HCT116 (cell line): ENCODE data around the gene CHST14. TPM values are rescaled to one million over a fixed set of nuclear protein-coding genes. Genes with fewer than 3 reads are reported as not detected.

Experiments used
- ATAC-seq: fragments of 200-7000 bp; cut with Tn5 transposase; 2 replicates; pipeline ENCODE4 v1.9.1; 2020; ENCODE audit warnings: mild to moderate bottlenecking, moderate library complexity
- BruUV-seq: library from RNA; stranded (reverse); fragments of 400-500 nt; replicated peaks from 2 replicates; lab custom pipeline; 2021; lab: Mats Ljungman, UMichigan
- CTCF ChIA-PET: fragments of 300-600 bp; sonication (Branson Sonifier 250); formaldehyde crosslinking; loops from one replicate; lab custom pipeline; 2021; ENCODE audit warnings: antibody characterized with exemption; lab: Charles Lee
- POLR2A ChIA-PET: fragments of 300-600, 350-600 bp; sonication (Branson Sonifier 250); formaldehyde crosslinking; loops from one replicate; lab custom pipeline; 2021; ENCODE audit warnings: antibody characterized with exemption; lab: Charles Lee
- RAD21 ChIA-PET, 2 experiments: fragments of 300-600 bp; sonication (Branson Sonifier 250); formaldehyde crosslinking; loops; one replicate each; lab custom pipeline; 2023; ENCODE audit warnings: low total read pairs in 2 of 2; ENCODE audit not compliant: uncharacterized antibody in 2 of 2, unreplicated experiment in 2 of 2, low non-redundant PET in 1 of 2; lab: Charles Lee
- DNase-seq: peaks from one replicate; pipeline ENCODE4 v3.0.0-alpha.2; 2010; ENCODE audit warnings: low read depth, low spot score
- H2AFZ ChIP-seq: fragments of 200-600 bp; shearing (Covaris generic), sonication (generic); 2 replicates; pipeline ENCODE4 v1.6.1; 2017; ENCODE audit warnings: low read depth, mixed run types, mixed read lengths, antibody characterized with exemption, low read length; ENCODE audit not compliant: poor library complexity, severe bottlenecking
- H3K27ac ChIP-seq: 2 replicates; pipeline ENCODE4 v1.5.1; 2012; ENCODE audit warnings: low read depth, low read length
- H3K27me3 ChIP-seq: fragments of 200-600 bp; sonication (generic); 2 replicates; pipeline ENCODE4 v1.6.1; 2016; ENCODE audit warnings: mixed run types, low read length, mixed read lengths; ENCODE audit not compliant: insufficient read depth
- H3K36me3 ChIP-seq, 2 experiments: fragments of 200-500 bp in 1 of 2; fragments of 200-600 bp in 1 of 2; sonication (Bioruptor generic) in 1 of 2; sonication (generic) in 1 of 2; 2 replicates each; pipeline versions ENCODE4 v1.5.1 to v1.6.1; 2014 to 2016; ENCODE audit warnings: low read length in 2 of 2, inconsistent platforms in 1 of 2, mixed read lengths in 1 of 2, mixed run types in 1 of 2; ENCODE audit not compliant: insufficient read depth in 2 of 2, control insufficient read depth in 1 of 2
- H3K4me1 ChIP-seq, 2 experiments: fragments of 200-600 bp in 1 of 2; sonication (generic) in 1 of 2; 2 replicates each; pipeline versions ENCODE4 v1.5.1 to v1.6.1; 2012 to 2017; ENCODE audit warnings: low read length in 2 of 2, inconsistent platforms in 1 of 2, mild to moderate bottlenecking in 1 of 2, mixed read lengths in 1 of 2, mixed run types in 1 of 2, moderate library complexity in 1 of 2; ENCODE audit not compliant: insufficient read depth in 2 of 2, control insufficient read depth in 1 of 2
- H3K4me2 ChIP-seq: fragments of 200-600 bp; sonication (generic); 2 replicates; pipeline ENCODE4 v1.6.1; 2017; ENCODE audit warnings: mixed run types, low read length, mixed read lengths
- H3K4me3 ChIP-seq, 2 experiments: fragments of 200-600 bp in 1 of 2; sonication (generic) in 1 of 2; replicated peaks in 1 of 2; 2 replicates each; pipeline ENCODE4 v1.5.1; 2011 to 2016; ENCODE audit warnings: low read length in 2 of 2, control low read depth in 1 of 2, low read depth in 1 of 2, mild to moderate bottlenecking in 1 of 2, mixed read lengths in 1 of 2, mixed run types in 1 of 2
- H3K79me2 ChIP-seq: fragments of 200-600 bp; sonication (generic); 2 replicates; pipeline ENCODE4 v1.6.1; 2017; ENCODE audit warnings: mild to moderate bottlenecking, mixed run types, low read length, moderate library complexity, mixed read lengths; ENCODE audit not compliant: insufficient read depth
- H3K9ac ChIP-seq: fragments of 200-600 bp; sonication (generic); 2 replicates; pipeline ENCODE4 v1.6.1; 2016; ENCODE audit warnings: low read length, mixed read lengths
- H3K9me2 ChIP-seq: fragments of 200-600 bp; sonication (generic), shearing (Covaris generic); 2 replicates; pipeline ENCODE4 v1.6.1; 2017; ENCODE audit warnings: mixed run types, mild to moderate bottlenecking, moderate library complexity; ENCODE audit not compliant: insufficient read depth
- H3K9me3 ChIP-seq, 2 experiments: fragments of 200-500 bp in 1 of 2; fragments of 200-600 bp in 1 of 2; sonication (Bioruptor generic) in 1 of 2; sonication (generic) in 1 of 2; 2 replicates each; pipeline ENCODE4 v1.6.1; 2014 to 2017; ENCODE audit warnings: low read length in 2 of 2, mixed read lengths in 2 of 2, inconsistent platforms in 1 of 2, low read depth in 1 of 2, mild to moderate bottlenecking in 1 of 2, mixed run types in 1 of 2, moderate library complexity in 1 of 2; ENCODE audit not compliant: control insufficient read depth in 1 of 2, insufficient read depth in 1 of 2
- H4K20me1 ChIP-seq: fragments of 200-600 bp; sonication (generic), shearing (Covaris generic); 2 replicates; pipeline ENCODE4 v1.6.1; 2017; ENCODE audit warnings: mixed run types, mild to moderate bottlenecking, moderate library complexity; ENCODE audit not compliant: insufficient read depth
- CBX3 ChIP-seq: IDR thresholded peaks from 2 replicates; pipeline ENCODE4 v1.6.1; 2012; ENCODE audit warnings: low read depth
- EGR1 ChIP-seq: IDR thresholded peaks from 2 replicates; pipeline ENCODE4 v1.6.1; 2012; ENCODE audit warnings: low read depth
- ELF1 ChIP-seq: IDR thresholded peaks from 2 replicates; pipeline ENCODE4 v1.6.1; 2012; ENCODE audit warnings: low read depth, borderline replicate concordance
- EZH2 ChIP-seq: fragments of 200-600 bp; sonication (generic); IDR thresholded peaks from 2 replicates; pipeline ENCODE4 v1.6.1; 2017; ENCODE audit warnings: antibody characterized with exemption, mixed run types
- EZH2phosphoT487 ChIP-seq: fragments of 200-600 bp; IDR thresholded peaks from 2 replicates; pipeline ENCODE4 v1.6.1; 2018; ENCODE audit warnings: antibody characterized with exemption, borderline replicate concordance
- RAD21 ChIP-seq: IDR thresholded peaks from 2 replicates; pipeline ENCODE4 v1.6.1; 2012; ENCODE audit warnings: low read depth, mild to moderate bottlenecking
- SIN3A ChIP-seq: IDR thresholded peaks from 2 replicates; pipeline ENCODE4 v1.6.1; 2012; ENCODE audit warnings: low read depth
- SP1 ChIP-seq: IDR thresholded peaks from 2 replicates; pipeline ENCODE4 v1.6.1; 2012; ENCODE audit warnings: low read depth
- SRF ChIP-seq: IDR thresholded peaks from 2 replicates; pipeline ENCODE4 v1.6.1; 2012; ENCODE audit warnings: low read depth
- TCF7L2 ChIP-seq: IDR thresholded peaks from 2 replicates; pipeline ENCODE4 v1.7.0; 2011; ENCODE audit warnings: borderline replicate concordance, inconsistent platforms; ENCODE audit not compliant: insufficient read depth, insufficient read length; ENCODE audit errors: extremely low read depth
- YY1 ChIP-seq: IDR thresholded peaks from 2 replicates; pipeline ENCODE4 v1.6.1; 2011; ENCODE audit warnings: low read length, low read depth, moderate library complexity, mild to moderate bottlenecking; ENCODE audit not compliant: insufficient replicate concordance; ENCODE audit errors: extremely low read depth
- ZNF274 ChIP-seq: fragments of 200-500 bp; sonication (Bioruptor generic); IDR thresholded peaks from 2 replicates; pipeline ENCODE4 v1.6.1; 2014; ENCODE audit warnings: mild to moderate bottlenecking, low read depth, low read length, inconsistent platforms
- intact Hi-C: fragments of 100-400 bp; cut with micrococcal nuclease; formaldehyde crosslinking; loops from 2 replicates; pipeline ENCODE4 v1.10.0; 2022
- total RNA-seq: library from RNA; stranded (reverse); gene quantifications from one replicate; pipeline ENCODE4 v1.2.1, GENCODE V29; 2021; ENCODE audit not compliant: unreplicated experiment
- TF ChIP-seq, protein P1 (sequence below): IDR thresholded peaks from 2 replicates; pipeline ENCODE4 v1.6.1; 2012
- TF ChIP-seq, protein P2 (sequence below), 3 experiments: fragments of 200-600 bp in 1 of 3; sonication (generic) in 1 of 3; IDR thresholded peaks in 2 of 3; conservative IDR thresholded peaks in 1 of 3; 2 replicates each; pipeline ENCODE4 v1.5.1; 2012 to 2017; ENCODE audit warnings: low read depth in 2 of 3, low read length in 2 of 3, antibody characterized with exemption in 1 of 3, borderline replicate concordance in 1 of 3, control low read depth in 1 of 3, mild to moderate bottlenecking in 1 of 3, mixed read lengths in 1 of 3, mixed run types in 1 of 3, moderate library complexity in 1 of 3; ENCODE audit not compliant: insufficient read depth in 1 of 3
- TF ChIP-seq, protein P3 (sequence below): IDR thresholded peaks from 2 replicates; pipeline ENCODE4 v1.6.1; 2012; ENCODE audit warnings: low read depth

CHST14 gene
- total RNA-seq, 1 experiment from 2014 or later: 12.7 TPM

DNA sequence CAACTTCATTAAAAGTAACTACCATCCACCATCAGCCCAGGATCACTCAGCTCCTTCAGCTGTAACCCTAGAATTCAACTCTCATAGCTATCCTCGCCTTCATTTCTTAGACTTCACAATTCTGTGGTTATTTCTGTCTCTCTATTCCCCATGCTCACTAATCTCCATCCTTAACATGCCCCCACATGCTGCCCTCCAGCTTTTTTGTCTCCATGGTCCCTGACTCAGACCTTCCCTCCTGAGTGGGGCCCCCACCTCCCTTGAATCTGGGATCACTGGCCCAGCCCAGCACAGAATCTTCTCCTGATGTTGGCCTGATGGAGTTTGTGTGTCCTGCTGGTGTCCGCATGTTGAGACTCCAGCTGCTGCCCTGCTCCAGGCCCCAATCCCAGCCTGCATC lies 41.7 kb downstream of the CHST14 start:
- H3K4me1 ChIP-seq: peaks cover 12 to 19% of the 10 kb centered on the region in 2 experiments
- no peaks in the 10 kb centered on the region for H3K9me2 ChIP-seq
- no peak for ATAC-seq
- no peaks in the 10 kb centered on the region for H4K20me1 ChIP-seq
- H3K9ac ChIP-seq: no peak overlapping the region
- no peak overlapping the region for H2AFZ ChIP-seq
- DNase-seq: no peak
- H3K27me3 ChIP-seq: no peaks in the 10 kb centered on the region
- no peaks in the 10 kb centered on the region for H3K79me2 ChIP-seq
- TF ChIP-seq, protein P1, sequence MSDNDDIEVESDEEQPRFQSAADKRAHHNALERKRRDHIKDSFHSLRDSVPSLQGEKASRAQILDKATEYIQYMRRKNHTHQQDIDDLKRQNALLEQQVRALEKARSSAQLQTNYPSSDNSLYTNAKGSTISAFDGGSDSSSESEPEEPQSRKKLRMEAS: no peak
- no peaks in the 10 kb centered on the region for H3K9me3 ChIP-seq
- H3K4me2 ChIP-seq: peak overlapping the region; percentile 88
- H3K4me3 ChIP-seq: peak overlapping the region in 1 of 2 experiments; percentile 56; a peak in 3 of 4 replicates
- intact Hi-C loops: no loop called here
- POLR2A ChIA-PET: no interaction called here
- RAD21 ChIA-PET: no interaction called here
- no peaks in the 10 kb centered on the region for H3K36me3 ChIP-seq
- BruUV-seq: no TSS peak
- H3K27ac ChIP-seq: no peak overlapping the region
- CTCF ChIA-PET: no interaction called here

DNA sequence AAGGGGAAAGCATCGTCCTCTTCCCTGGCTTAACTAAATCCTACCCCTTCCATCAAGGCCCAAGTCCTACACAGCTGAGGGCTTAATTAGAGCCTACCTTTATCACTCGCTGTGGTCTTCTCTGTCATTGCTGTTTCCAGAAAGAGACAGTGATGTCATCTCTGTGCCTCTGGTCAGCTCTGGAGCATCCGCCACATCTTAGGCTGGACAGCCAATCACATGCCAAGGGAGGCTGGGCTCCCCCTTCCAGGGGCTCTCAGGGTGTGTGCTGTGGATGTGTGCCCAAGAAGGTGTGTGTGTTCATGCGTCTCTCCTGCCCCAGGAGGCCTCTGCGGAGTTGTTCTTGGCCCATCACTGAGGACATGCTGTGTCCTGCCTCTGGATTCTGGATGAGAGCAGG lies 42.8 kb downstream of the CHST14 start:
- no peaks in the 10 kb centered on the region for H3K79me2 ChIP-seq
- no peaks in the 10 kb centered on the region for H3K36me3 ChIP-seq
- RAD21 ChIA-PET: no interaction called here
- intact Hi-C loops: no loop called here
- H2AFZ ChIP-seq: no peak overlapping the region
- CTCF ChIA-PET: no interaction called here
- no peak for ATAC-seq
- no peak overlapping the region for H3K27ac ChIP-seq
- no peaks in the 10 kb centered on the region for H3K27me3 ChIP-seq
- no peaks in the 10 kb centered on the region for H3K9me2 ChIP-seq
- POLR2A ChIA-PET: no interaction called here
- H4K20me1 ChIP-seq: no peaks in the 10 kb centered on the region
- no peaks in the 10 kb centered on the region for H3K9me3 ChIP-seq
- no peak overlapping the region for H3K9ac ChIP-seq
- no peak overlapping the region for H3K4me2 ChIP-seq
- peaks cover 12 to 17% of the 10 kb centered on the region in 2 experiments for H3K4me1 ChIP-seq
- no peak for DNase-seq
- BruUV-seq: no TSS peak
- no peak overlapping the region for H3K4me3 ChIP-seq
- TF ChIP-seq, protein P1: no peak
- TF ChIP-seq EZH2 (no peak), EZH2phosphoT487 (no peak), EGR1 (no peak), YY1 (no peak), ZNF274 (no peak), TCF7L2 (no peak), ELF1 (no peak), SRF (no peak), SP1 (no peak), RAD21 (no peak), CBX3 (no peak), SIN3A (no peak)
- TF ChIP-seq, protein P2, sequence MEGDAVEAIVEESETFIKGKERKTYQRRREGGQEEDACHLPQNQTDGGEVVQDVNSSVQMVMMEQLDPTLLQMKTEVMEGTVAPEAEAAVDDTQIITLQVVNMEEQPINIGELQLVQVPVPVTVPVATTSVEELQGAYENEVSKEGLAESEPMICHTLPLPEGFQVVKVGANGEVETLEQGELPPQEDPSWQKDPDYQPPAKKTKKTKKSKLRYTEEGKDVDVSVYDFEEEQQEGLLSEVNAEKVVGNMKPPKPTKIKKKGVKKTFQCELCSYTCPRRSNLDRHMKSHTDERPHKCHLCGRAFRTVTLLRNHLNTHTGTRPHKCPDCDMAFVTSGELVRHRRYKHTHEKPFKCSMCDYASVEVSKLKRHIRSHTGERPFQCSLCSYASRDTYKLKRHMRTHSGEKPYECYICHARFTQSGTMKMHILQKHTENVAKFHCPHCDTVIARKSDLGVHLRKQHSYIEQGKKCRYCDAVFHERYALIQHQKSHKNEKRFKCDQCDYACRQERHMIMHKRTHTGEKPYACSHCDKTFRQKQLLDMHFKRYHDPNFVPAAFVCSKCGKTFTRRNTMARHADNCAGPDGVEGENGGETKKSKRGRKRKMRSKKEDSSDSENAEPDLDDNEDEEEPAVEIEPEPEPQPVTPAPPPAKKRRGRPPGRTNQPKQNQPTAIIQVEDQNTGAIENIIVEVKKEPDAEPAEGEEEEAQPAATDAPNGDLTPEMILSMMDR (IDR thresholded peaks at IDR 0.05 in 2 of 3, conservative IDR thresholded peaks at IDR 0.05 in 1 of 3; ENCODE audit: borderline replicate concordance in 1 of 3, insufficient read depth in 1 of 3, low read depth in 2 of 3, low read length in 2 of 3): no peak
- TF ChIP-seq, protein P3, sequence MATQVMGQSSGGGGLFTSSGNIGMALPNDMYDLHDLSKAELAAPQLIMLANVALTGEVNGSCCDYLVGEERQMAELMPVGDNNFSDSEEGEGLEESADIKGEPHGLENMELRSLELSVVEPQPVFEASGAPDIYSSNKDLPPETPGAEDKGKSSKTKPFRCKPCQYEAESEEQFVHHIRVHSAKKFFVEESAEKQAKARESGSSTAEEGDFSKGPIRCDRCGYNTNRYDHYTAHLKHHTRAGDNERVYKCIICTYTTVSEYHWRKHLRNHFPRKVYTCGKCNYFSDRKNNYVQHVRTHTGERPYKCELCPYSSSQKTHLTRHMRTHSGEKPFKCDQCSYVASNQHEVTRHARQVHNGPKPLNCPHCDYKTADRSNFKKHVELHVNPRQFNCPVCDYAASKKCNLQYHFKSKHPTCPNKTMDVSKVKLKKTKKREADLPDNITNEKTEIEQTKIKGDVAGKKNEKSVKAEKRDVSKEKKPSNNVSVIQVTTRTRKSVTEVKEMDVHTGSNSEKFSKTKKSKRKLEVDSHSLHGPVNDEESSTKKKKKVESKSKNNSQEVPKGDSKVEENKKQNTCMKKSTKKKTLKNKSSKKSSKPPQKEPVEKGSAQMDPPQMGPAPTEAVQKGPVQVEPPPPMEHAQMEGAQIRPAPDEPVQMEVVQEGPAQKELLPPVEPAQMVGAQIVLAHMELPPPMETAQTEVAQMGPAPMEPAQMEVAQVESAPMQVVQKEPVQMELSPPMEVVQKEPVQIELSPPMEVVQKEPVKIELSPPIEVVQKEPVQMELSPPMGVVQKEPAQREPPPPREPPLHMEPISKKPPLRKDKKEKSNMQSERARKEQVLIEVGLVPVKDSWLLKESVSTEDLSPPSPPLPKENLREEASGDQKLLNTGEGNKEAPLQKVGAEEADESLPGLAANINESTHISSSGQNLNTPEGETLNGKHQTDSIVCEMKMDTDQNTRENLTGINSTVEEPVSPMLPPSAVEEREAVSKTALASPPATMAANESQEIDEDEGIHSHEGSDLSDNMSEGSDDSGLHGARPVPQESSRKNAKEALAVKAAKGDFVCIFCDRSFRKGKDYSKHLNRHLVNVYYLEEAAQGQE: no peak
